ENCODE measurements around the gene RPUSD3. TPM values are rescaled to one million over a fixed set of nuclear protein-coding genes. Genes with fewer than 3 reads are reported as not detected.
A peak's percentile ranks its signal among the peaks of the same experiment; 100 is the strongest.

The RPUSD3 gene
- total and polyA plus RNA-seq, 9 of the 15 experiments (the other 6 are each of a cell fraction or from before 2014, with no cell fraction given) = 13.8 to 99.0 (median 59.3) TPM

GRCh38 chr3:9890249-9891071, 46.7 kb upstream of the RPUSD3 start, which contains the start of gene JAGN1 (continued):
- peak; percentile 97 for TF ChIP-seq GABPB1 (CRISPR knock-in tag; IDR thresholded peaks at IDR 0.05)
- no peak for TF ChIP-seq JUN (IDR thresholded peaks at IDR 0.05; ENCODE audit: borderline replicate concordance, low read depth, low read length)
- no peak for TF ChIP-seq JUN (CRISPR knock-in tag; IDR thresholded peaks at IDR 0.05; ENCODE audit: borderline replicate concordance)
- peak; percentile 78 for TF ChIP-seq CHD1 (IDR thresholded peaks at IDR 0.05; ENCODE audit: low read length)
- TF ChIP-seq ZBTB8A (IDR thresholded peaks at IDR 0.05; ENCODE audit: partially characterized antibody) = no peak
- TF ChIP-seq TRIM28 (IDR thresholded peaks at IDR 0.05) = peak; percentile 33; the same call in 1 of the 2 replicates
- TF ChIP-seq U2AF2 (optimal IDR thresholded peaks at IDR 0.05; ENCODE audit: low read depth, low read length) = no peak
- TF ChIP-seq SAP30 (IDR thresholded peaks at IDR 0.05; ENCODE audit: borderline replicate concordance, insufficient read depth, low read depth, low read length, poor library complexity, severe bottlenecking) = peak; percentile 87
- peak in 1 of 2 experiments; percentile 82; a peak in 1 of 4 replicates for TF ChIP-seq KDM4B (IDR thresholded peaks at IDR 0.05; ENCODE audit: borderline replicate concordance in 2 of 2, low read depth in 1 of 2)
- TF ChIP-seq ERF (CRISPR knock-in tag; IDR thresholded peaks at IDR 0.05) = 0 out of 2 replicates have a peak, but pooled peaks have one; percentile 80
- peak; percentile 95 for TF ChIP-seq SP2 (IDR thresholded peaks at IDR 0.05; ENCODE audit: extremely low read depth, low read depth, low read length, poor library complexity, severe bottlenecking)
- TF ChIP-seq CREM (IDR thresholded peaks at IDR 0.05; ENCODE audit: low read depth) = peak; percentile 74
- TF ChIP-seq SRSF7 (optimal IDR thresholded peaks at IDR 0.05; ENCODE audit: low read depth, low read length) = no peak
- TF ChIP-seq ZNF175 (CRISPR knock-in tag; IDR thresholded peaks at IDR 0.05; ENCODE audit: low read depth) = no peak

All from K562 (cell line).